GM12891 (cell line): ENCODE data around the gene SPNS2.

Source experiments
- PAX5 ChIP-seq: IDR thresholded peaks from 2 replicates; pipeline ENCODE4 v1.6.1; 2011; ENCODE audit warnings: low read length, moderate library complexity, mild to moderate bottlenecking; ENCODE audit not compliant: insufficient read depth, severe bottlenecking
- POLR2A ChIP-seq: IDR thresholded peaks from 2 replicates; pipeline ENCODE4 v1.6.1; 2011; ENCODE audit warnings: low read depth, low read length, control low read depth
- POLR2AphosphoS5 ChIP-seq: IDR thresholded peaks from 2 replicates; pipeline ENCODE4 v1.6.1; 2011; ENCODE audit warnings: low read depth, low read length, control low read depth
- POU2F2 ChIP-seq: IDR thresholded peaks from 2 replicates; pipeline ENCODE4 v1.6.1; 2011; ENCODE audit warnings: low read depth, mild to moderate bottlenecking, control low read depth, low read length, moderate library complexity
- SPI1 ChIP-seq: IDR thresholded peaks from 2 replicates; pipeline ENCODE4 v1.6.1; 2011; ENCODE audit warnings: low read depth, low read length, control low read depth
- TAF1 ChIP-seq: IDR thresholded peaks from 2 replicates; pipeline ENCODE4 v1.6.1; 2011; ENCODE audit warnings: low read depth, low read length, control low read depth

DNA sequence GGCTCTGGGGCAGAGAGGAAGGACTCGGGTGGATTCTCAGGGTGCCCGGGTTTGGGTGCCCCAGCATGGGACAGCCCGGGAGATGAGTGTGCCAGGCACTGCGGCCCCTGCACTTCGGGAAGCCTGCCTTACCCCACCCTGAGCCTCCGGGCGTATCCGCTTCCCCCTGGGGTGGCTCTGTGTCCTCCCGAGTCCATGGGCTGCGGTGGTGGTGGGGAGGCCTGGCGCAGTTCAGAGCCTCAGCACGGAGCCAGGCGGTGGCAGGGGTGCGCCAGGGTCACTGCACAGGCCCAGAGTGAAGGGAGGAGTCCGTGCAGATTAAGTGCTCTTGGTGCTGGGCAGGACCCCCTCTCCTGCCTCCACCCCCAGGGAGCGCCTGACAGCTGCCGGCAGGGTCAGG lies 35.8 kb downstream of the SPNS2 start:
- no peak for TF ChIP-seq POLR2A
- TF ChIP-seq POU2F2: no peak
- TF ChIP-seq SPI1: no peak
- no peak for TF ChIP-seq TAF1
- no peak for TF ChIP-seq POLR2AphosphoS5
- no peak for TF ChIP-seq PAX5
